ENCODE data around the gene SMNDC1.
"Not testable (repeated sequence)": the region's sequence is repeated elsewhere in the genome, so short reads cannot be mapped to it uniquely, and the experiment has no call there.

Gene SMNDC1

DNA sequence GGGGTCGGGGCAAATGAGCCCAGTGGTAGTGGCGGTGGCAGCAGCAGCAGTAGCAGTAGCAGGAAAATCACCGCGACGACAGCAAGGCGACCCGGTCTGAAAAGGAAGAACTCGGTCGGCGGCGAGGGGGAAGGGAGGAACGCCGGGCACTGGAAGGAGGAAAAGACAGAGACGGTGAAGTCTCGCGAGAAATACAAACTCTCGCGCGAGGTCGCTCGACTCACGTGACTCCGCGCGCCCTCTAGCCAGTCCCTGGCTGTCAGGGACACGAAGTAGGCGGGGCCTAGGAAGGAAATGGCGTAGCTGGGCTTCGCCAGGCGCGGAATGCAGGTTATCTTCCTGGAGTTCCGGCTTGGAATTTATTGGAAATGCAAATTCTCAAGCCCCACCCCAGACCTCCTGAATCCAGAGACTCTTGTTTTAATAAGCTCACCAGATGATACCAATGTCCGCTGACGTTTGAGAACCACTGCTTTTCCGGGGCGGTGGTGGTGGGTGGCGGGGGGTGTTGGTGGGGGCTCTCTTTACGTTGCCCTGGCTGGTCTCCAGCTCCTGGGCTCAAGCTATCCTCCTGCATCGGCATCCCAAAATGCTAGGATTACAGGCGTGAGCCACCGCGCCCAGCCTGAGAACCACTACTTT is at the start of gene SMNDC1:
TSS of gene SMNDC1 (minus strand) at position 141 of the 642 bp plus-strand sequence. CDS start 1,333 bp downstream, outside the sequence.
- ATAC-seq: peak; percentile 89

DNA sequence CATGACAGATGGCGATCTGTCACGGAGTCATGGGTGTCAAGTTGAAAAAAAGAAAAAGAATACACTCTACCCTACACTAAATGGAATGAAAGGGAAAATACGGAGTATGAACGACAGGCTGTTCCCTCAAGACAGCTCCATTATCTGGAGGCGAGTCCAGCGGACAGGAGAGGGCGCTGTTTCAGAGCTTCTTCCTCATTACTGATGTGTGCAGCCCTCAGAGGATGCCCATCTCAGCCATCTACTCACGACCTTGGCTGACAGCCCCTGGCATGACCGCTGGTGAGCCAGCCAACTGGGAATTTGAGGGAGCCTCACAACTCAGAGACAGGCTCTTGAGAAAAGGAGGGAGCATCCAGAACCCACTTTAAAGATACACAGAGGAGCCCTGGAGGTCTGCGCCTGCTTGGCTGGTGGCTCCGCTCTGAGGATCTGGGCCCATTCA is 49.6 kb upstream of the SMNDC1 start:
- ATAC-seq (peak; percentile 51), DNase-seq (peak; percentile 91)

More for the DNA sequence above, at the start of gene SMNDC1:
- DNase-seq: peak; percentile 97

DNA sequence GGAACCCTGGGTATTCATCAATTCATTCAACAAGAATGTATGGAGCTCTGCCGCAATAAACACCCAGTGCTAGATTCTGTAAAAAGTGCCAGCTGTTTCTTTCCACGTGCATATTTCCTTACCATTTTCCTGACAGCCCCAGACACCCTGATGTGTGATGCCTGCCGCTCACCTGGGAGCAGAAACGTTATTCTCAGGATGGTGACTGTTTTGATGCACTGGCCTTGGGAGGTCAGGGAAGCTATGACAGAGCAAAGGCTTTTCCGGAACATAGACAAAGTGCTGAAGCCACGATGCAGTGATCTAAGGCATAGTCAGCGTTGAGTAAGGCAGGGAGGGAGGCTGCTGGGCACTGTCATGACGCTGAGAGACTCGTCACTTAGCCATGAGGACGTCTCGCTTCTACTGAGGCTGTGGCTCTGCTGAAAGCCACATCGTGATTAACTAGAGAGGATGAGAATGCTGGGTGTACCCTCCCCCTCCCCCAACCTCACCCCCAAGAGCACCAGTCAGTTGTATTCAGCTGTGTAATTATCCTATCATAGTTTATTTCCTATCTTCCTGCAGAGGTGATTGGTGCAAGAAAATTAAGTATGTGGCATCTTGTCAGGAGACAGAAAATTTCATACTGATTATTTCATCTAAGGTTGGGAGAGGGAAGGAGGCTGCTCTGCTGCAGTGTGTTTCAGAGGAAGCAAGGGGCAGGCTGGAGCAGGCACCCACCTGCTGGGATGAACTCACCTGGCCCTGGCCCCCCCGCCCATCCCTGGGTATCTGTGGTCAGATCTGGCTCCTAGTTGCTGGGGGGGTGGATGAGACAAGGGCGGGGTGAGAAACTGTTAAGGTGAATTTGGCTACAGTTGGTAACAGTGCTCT is 48.8 kb upstream of the SMNDC1 start:
- DNase-seq: peak; percentile 62
- peak; percentile 85 for ATAC-seq

DNA sequence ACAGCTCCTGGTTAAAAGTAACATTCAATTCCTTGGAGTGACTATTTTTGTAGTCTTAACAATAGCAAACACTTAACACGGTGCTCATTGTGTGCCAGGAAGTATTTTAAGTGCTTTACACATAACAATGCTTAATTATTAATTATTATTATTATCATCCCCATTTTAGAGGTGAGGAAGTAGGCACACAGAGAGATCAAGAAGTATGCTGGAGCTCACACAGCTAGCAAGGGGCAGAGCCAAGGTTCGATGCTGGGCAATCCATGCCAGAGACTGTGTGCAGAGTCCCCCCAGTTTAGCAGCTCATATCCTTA is 48.2 kb upstream of the SMNDC1 start:
- ATAC-seq (no peak), DNase-seq (no peak)

DNA sequence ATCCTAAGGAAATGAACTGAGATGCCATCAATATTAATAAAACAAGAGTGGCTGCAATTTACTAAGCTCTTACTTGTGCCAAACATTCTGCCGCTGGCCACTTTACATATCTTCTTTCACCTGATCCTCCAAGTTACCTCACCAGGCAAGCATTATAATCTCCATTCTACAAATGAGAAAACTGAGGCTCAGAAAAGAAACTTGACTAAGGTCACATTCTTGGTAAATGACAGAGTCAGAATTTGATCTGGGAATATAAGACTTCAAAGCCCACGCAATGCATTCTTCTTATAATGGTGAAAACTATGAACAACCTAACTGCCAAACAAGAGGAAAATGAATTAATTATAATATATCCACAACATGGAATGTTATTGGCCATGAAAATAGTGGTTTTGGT is 46.1 kb upstream of the SMNDC1 start:
- no peak for ATAC-seq
- DNase-seq: no peak

DNA sequence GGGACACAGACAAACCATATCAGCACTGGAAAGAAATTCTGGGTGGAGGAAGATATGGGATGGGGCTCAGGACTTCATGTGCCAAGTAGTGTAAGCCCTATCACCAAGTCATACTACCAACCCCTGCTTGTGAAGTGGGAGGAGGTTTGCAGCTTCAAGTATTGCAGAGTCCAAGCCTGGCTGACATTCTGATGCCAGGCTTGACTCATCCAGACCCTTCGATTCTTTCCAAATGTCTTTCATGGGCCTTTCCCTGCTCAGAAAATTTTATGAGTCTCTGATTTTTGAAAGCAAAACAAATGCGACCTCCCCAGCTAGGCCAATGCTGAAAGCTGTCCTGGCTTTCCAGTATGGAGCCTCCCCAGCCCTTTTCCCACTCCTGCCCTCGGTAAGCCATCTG is 45.1 kb upstream of the SMNDC1 start:
- ATAC-seq (no peak), DNase-seq (no peak)

DNA sequence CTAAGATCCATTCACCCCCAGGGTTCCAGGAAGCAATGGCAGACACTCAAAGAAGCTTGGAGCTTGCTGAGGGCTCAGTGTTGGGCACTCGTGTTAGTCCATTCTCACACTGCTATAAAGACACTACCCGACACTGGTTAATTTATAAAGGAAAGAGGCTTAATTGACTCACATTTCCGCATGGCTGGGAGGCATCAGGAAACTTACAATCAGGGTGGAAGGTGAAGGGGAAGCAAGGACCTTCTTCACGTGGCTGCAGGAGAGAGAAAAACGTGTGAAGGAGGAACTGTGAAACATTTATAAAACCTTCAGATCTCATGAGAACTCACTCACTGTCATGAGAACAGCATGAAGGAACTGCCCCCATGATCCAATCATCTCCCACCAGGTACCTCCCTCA is 44.7 kb upstream of the SMNDC1 start:
- no peak for DNase-seq
- ATAC-seq: no peak

DNA sequence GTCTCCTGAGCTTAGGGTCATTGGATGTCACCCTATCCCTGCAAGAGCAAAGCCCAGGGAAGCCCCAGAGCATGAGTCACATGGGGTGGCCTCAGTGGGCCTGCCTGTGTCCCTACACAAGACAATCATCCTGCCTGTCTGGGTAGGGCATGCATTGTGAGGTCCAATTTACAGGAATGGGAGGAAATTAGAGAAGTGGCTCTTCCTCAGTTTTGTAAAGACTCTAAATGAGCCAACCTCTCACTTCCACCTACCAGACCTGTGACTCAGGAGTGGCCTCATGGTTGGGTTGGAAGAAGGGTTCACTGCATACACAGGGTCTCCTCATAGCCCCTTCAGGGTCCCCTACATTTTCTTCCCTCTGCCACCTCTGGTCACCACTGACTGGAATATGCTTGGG is 43.6 kb upstream of the SMNDC1 start:
- ATAC-seq: no peak
- no peak for DNase-seq

DNA sequence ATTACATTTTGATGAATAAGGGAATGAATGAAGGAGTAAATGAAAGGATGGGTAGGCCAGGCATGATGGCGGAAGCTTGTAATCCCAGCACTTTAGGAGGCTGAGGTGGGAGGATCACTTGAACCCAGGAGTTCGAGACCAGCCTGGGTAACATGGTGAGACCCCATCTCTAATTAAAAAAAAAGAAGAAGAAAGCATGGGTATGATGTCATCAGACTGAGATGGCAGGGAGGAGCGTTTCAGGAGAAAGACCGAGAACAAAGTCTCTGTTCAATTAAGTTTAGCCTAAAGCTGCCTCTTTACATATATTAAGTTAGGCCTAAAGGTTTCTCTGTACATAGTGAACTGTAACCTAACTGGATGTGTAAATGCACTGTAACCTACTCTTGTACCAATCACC is 42.2 kb upstream of the SMNDC1 start:
- ATAC-seq (no peak), DNase-seq (no peak)

DNA sequence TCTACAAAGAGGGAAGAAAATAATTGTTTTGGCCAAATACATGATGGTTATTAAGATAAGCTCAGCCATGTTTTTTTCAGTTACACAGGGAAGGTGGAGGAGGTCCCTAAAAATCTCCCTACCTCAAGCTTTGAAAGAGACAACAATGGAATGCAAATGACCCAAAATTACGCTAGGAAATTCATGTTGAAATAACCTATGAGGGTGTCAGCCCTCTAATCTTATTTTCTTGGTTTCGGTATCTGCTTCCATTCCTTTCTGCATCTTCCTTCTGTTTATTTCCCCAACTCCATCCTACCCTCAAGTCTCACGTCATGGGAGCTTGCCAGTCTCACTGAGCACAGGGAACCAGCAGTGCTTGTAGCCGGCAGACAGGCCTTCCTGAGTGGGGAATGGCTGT is 40.6 kb upstream of the SMNDC1 start:
- no peak for ATAC-seq
- no peak for DNase-seq

DNA sequence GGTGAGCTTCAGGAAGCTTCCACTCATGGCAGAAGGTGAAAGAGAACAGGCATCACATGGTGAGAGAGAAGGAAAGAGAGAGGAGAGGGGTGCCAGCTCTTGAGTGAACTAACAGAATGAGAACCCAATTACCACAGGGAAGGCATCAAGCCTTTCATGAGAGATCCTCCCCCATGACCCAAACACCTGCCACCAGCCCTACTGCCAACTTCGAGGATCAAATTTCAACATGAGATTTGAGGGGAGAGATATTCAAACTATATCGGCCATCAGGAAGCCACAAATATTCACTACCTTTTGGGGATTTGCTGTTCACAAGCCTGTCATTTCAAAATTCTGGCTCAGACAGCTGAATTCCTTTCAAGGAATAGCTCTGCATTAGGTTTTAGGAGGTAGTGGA is 39.9 kb upstream of the SMNDC1 start:
- DNase-seq (no peak), ATAC-seq (no peak)

DNA sequence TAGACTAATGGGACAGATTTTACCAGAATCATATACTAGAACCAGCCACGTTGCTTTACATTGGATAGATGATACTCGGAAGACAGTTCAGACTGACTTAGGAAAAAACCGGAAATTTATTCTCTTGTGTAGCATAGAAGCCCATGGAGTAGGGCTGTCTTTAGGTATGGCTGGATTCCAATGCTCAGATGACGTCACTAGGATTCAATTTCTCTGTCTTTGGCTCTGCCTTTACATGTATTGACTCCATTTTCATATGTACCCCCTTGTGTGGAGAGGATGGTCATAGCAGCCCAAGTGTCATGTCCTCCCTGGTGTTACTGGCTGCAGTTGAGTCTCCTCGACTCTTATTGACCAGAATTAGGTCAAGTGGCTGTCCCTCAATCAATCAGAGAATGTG is 39.2 kb upstream of the SMNDC1 start:
- ATAC-seq (no peak), DNase-seq (no peak)

DNA sequence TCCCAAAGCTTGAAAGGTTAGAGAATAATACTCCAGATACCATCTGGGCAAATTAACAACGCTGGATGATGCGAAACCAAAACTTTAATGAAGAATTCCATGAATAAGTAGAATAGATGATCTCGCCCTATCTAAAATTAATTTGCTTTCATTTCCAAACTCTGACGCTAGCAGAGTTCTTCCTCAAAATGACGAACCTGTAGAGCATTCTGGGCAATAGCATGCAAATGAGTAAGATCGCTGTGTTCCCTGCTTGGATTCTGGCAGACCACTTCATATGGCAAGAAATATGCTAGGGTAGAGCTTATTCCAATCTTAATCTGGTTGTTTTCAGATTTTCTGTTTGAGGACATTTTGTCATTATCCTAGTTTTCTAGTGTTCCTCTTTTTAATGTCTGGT is 36.1 kb upstream of the SMNDC1 start:
- no peak for ATAC-seq
- DNase-seq: no peak

DNA sequence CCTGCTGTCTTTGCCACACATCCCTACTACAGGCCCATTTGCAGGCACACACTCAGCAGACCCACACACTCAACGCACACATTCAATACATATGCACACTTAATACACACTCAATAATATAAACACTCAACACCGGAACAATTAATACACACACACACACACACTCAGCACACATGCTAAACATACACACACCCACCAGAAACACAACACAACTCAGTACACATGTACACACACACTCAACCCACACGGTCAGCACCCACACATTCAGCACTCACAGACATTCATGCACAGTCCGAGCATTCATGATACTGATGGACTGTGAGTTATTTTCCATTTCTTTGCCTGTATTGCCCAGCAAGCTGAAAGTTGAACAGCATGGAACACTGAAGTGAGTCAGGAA is 35.4 kb upstream of the SMNDC1 start:
- DNase-seq: no peak

DNA sequence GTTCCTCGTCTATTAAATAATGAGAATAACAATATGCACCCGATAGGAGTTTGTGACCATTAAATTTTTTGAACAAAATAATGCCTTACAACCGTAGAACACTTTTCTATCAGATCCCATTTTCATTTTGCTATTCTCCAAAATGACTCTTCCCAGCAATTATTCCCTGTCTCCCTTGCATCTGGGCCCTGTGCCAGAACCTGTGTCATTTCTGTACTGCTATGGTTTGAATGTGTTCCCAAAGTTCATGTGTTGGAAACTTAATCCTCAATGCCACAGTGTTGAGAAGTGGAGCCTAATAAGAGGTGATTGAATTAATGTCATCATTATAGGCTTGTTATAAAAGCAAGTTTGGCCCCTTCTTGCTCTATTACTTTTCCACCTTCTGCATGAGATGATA is 33.2 kb upstream of the SMNDC1 start:
- no peak for ATAC-seq

More for the DNA sequence above, 35.4 kb upstream of the SMNDC1 start:
- no peak for ATAC-seq

DNA sequence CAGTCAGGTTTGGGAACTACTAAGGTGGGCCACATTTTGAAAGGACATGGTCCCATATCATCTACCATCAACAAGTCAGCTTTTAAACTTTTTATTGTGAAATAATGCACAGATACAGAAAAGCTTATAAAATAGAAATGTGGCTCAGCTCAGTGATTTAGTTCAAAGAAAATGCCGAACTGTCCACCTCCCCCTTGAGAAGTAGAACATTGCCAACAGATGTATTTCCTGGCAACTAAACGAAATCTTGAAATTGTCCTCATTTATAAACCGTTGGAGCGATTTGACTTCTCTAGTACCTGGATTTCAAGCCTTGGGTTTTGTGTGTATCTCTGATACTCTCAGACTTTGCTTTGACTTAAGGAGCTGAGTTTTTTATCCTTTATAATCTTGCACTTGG is 32.7 kb upstream of the SMNDC1 start:
- no peak for ATAC-seq

More for the DNA sequence above, 33.2 kb upstream of the SMNDC1 start:
- no peak for DNase-seq

DNA sequence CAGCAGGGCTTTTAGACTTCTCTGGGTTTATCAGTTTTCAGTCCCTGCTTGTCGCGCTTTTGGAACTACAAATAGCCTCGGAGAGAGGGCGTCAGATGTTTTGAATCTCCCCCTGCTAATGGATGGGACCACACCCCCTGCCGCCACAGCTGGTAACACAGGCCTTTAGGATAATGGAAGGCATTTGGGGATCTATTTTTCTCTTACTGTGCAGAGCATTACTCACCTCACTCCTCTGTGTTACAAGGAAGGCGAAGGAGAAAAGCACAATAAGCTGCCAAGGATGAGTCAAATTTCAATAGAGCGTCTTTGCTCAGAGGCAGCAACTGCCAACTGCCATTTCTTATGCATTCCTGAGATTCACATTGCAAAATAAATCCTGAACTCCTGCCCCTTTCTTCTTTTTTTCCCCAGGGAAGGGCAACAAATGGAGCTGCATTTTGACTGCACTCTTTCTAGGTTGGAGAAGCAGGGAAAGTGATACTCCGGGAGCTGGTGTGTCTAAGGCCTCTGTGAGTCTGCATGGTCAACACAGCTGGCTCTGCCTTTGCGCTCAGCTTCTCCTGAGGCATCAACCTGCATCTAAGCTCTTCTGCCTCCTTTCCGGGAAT is 31.5 kb upstream of the SMNDC1 start:
- DNase-seq: no peak
- ATAC-seq: no peak

More for the DNA sequence above, 32.7 kb upstream of the SMNDC1 start:
- no peak for DNase-seq

DNA sequence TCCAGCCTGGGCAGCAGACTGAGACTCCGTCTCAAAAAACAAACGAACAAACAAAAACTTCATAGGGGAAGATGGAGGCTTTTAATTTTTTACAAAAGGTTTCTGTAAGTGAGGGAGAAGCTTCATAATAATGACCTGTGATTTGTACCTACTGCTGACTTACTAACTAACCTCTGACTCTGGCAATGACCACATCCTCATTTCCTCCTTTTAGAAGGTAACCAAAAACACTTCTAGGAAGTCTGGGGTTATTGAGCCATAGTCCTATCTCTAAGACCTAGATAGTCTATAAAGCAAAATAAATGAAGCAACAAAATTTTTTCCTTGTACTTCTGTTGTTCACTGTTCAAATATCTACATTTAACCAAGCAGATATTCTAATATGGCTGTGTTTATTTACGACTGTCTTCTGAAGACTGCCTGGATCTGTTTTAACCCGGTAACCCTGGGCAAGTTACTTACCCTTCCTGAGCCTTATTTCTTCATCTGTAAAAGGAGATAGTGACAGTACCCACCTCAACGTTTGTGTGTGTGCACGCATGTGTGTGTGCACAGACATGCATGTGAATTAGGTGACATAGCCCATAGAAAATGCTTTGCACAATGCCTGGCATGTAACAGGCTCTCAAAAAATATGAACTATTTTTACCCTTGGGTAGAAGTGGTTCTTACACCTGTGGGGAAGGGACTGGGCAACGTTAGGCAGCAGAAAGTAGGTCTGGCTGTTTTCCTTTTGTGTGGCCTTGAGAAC is 30.8 kb upstream of the SMNDC1 start:
- DNase-seq (no peak), ATAC-seq (no peak)

DNA sequence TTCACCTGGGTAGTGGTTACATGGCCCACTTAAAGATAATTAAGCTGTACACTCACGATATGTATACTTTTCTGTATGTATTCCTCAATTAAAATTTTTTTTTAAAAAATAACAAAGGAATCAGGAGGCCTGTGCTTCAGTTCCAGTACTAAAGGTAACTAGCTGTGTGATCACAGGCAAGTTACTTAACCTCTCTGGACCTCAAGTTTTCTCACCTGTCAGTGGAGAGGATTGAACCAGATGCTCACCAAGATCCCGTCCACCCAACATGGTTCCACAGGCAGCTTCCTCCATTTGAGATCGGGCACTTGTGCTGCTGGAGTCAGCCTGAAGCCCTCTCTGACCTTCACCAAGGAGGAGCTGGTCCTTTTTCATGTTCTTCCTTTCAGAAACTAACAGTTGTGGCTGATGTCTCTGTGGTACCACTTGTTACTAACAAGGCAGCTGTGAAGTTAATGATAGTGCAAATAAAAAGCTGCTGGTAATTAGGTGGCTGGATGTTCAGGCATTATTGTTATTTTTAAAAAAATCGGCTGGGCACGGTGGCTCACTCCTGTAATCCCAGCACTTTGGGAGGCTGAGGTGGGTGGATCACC is 29.4 kb upstream of the SMNDC1 start:
- DNase-seq (no peak), ATAC-seq (no peak)

DNA sequence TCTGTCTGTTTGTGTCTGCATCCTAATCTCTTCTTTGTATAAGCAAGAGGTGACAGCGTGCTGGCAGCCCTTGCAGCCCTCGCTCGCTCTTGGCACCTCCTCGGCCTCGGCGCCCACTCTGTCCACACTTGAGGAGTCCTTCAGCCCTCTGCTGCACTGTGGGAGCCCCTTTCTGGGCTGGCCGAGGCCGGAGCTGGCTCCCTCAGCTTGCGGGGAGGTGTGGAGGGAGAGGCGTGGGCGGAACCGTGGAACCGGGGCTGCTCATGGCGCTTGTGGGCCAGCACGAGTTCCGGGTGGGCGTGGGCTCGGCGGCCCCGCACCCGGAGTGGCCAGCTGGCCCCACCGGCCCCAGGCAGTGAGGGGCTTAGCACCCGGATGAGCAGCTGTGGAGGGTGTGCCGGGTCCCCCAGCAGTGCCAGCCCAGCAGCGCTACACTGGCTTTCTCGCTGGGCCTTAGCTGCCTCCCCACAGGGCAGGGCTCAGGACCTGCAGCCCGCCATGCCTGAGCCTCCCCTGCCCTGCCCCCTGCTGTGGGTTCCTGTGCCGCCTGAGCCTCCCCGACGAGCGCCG is 26.6 kb upstream of the SMNDC1 start:
- not testable (repeated sequence) for ATAC-seq, DNase-seq

DNA sequence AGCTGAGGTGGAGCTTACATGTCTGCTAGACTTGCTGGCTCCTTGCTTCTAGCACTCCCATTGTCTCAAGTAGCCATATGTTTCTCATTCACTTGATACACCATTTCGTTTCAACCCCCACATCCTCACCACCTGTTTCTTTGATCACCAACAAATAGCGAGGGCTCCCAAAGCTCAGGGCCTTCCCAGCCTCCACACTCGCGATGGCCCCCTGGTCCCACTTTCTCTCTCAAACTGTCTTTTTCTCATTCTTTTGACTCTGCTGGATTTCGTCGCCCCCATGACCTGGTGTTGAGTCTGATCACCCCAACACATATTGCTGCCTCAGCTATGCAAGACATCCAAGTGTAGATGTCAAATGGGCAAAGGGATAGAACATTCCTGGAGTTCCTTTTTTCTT is 26.0 kb upstream of the SMNDC1 start:
- ATAC-seq: no peak
- DNase-seq: no peak

Data from stimulated activated naive CD8-positive, alpha-beta T cell treated with anti-CD3 and anti-CD28 coated beads, Interleukin-15, Interleukin-2, amounts not matched to agents 100 U/mL and 50 U/mL, for 24 hours (primary cell).